Activated CD4-positive, alpha-beta T cell treated with anti-CD3 and anti-CD28 coated beads, Interleukin-2, amount 10 ng/mL, durations not matched to agents 7 days and 5 days (primary cell): ENCODE data around the gene CT83. TPM values are rescaled to one million over a fixed set of nuclear protein-coding genes. Genes with fewer than 3 reads are reported as not detected.

Source experiments
- total RNA-seq, 2 experiments: library from RNA; stranded (reverse); gene quantifications; one replicate each; pipeline ENCODE4 v1.2.3, GENCODE V29; 2021

CT83 gene
- total RNA-seq, 2 experiments from 2014 or later = not detected

Other genes starting within 250 kb of the CT83 start
- gene SLC6A14, start 26.4 kb downstream of the CT83 start, total RNA-seq = not detected